PC-9 (cell line): Measurements from ENCODE around the gene TEX48.

ENCODE experiments used
- EZH2 ChIP-seq: fragments of 200-600 bp; sonication (generic); IDR thresholded peaks from 2 replicates; pipeline ENCODE4 v1.8.0; 2017; ENCODE audit warnings: antibody characterized with exemption, low read depth
- TF ChIP-seq, protein P1 (sequence below): fragments of 200-600 bp; sonication (generic); conservative IDR thresholded peaks from 2 replicates; pipeline ENCODE4 v1.6.1; 2017; ENCODE audit warnings: mixed run types, antibody characterized with exemption, mild to moderate bottlenecking, moderate library complexity

- no peak for TF ChIP-seq EZH2
- TF ChIP-seq, protein P1, sequence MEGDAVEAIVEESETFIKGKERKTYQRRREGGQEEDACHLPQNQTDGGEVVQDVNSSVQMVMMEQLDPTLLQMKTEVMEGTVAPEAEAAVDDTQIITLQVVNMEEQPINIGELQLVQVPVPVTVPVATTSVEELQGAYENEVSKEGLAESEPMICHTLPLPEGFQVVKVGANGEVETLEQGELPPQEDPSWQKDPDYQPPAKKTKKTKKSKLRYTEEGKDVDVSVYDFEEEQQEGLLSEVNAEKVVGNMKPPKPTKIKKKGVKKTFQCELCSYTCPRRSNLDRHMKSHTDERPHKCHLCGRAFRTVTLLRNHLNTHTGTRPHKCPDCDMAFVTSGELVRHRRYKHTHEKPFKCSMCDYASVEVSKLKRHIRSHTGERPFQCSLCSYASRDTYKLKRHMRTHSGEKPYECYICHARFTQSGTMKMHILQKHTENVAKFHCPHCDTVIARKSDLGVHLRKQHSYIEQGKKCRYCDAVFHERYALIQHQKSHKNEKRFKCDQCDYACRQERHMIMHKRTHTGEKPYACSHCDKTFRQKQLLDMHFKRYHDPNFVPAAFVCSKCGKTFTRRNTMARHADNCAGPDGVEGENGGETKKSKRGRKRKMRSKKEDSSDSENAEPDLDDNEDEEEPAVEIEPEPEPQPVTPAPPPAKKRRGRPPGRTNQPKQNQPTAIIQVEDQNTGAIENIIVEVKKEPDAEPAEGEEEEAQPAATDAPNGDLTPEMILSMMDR, result no peak
These were observed 39.6 kb upstream of the TEX48 start for GRCh38 chr9:114721491-114722079.
